GM10266 (cell line): ENCODE data around the gene SAMHD1.
"Not testable (repeated sequence)": the region's sequence is repeated elsewhere in the genome, so short reads cannot be mapped to it uniquely, and the experiment has no call there.

Source experiments
- DNase-seq: peaks from one replicate; pipeline ENCODE4 v3.0.0; 2012; ENCODE audit errors: extremely low spot score
- CTCF ChIP-seq: IDR thresholded peaks from 2 replicates; pipeline ENCODE4 v1.5.1; 2012; ENCODE audit warnings: mild to moderate bottlenecking, low read depth; ENCODE audit not compliant: control insufficient read depth, insufficient read depth; ENCODE audit errors: missing control alignments

SAMHD1 gene

DNA sequence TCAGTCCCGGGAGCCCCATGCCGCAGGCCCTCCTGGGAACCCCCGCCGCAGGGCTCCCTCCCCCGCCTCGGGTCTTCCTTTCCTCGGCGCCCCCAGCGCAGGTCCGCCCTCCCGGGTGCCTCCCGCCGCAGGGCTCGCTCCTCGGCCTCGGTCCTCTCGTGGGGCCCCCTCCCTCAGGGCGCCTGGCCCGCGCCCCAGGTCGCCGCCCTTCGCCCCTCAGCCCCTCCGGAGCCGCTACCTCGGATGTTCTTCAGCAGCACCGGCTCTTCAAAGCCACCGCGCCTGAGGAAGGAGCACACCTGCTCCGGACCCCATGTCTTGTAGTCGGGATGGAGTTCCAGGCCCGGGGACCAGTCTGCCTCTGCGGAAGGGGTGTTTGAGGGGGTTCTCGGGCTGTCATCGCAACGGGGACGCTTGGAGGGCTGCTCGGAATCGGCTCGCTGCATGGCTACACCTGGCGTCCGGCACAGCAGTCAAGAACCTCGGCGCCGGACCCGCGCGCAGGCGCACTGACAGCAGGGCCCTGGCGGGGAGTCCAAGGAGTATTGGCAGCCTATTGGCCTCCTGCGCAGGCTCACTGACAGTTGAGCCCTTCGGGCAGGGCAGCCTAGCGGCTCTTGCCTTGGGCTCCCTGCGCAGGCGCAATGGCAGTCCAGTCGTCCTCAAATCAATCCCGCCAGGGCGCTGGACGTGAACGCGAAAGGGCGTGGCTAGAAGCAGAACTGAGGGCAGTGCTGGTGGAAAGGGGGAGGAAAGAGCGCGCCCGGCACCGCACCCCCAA is at the start of gene SAMHD1:
SAMHD1 (minus strand) TSS at position 511 of the 781 bp plus-strand sequence; CDS start at position 446, 65 bp downstream.
- no peak for TF ChIP-seq CTCF
- DNase-seq = peak; percentile 99

- not testable (repeated sequence) for DNase-seq
These were observed 48.7 kb upstream of the SAMHD1 start for GRCh38 chr20:37000171-37000570.

GRCh38 chr20:36998652-36999051 is 47.1 kb upstream of the SAMHD1 start:
- TF ChIP-seq CTCF = no peak
- DNase-seq = no peak

DNA sequence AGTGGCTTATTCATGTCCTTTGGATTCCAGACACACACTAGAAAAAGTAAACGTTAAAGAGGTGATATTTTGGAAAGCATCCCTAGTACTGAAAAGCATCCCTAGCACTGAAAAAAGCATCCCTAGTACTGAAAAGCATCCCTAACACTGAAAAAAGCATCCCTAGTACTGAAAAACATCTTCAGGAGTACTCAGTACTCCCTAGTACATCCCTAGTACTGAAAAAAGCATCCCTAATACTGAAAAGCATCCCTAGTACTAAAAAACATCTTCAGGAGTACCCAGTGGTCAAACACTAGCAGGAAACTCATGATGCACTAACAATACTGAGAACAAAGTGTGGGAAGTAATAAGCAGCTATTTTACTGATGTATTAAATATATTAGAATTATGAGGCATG is 45.6 kb upstream of the SAMHD1 start:
- peak; percentile 3 for DNase-seq
- TF ChIP-seq CTCF = no peak

GRCh38 chr20:36994221-36994620 is 42.7 kb upstream of the SAMHD1 start:
- not testable (repeated sequence) for DNase-seq

DNA sequence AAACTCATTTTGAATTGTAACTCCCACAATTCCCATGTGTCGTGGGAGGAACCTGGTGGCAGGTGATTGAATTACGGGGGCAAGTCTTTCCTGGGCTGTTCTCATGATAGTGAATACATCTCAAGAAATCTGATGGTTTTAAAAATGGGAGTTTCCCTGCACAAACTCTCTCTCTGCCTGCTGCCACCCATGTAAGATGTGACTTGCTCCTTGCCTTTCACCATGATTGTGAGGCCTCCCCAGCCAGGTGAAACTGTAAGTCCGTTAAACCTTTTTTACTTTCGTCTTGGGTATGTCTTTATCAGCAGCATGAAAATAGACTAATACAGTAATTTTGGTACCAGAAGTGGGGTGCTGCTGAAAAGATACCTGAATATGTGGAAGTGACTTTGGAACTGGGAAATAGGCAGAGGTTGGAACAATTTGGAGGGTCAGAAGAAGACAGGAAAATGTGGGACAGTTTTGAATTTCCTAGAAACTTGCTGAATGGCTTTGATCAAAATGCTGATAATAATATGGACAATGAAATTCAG is 41.4 kb upstream of the SAMHD1 start:
- no peak for DNase-seq

DNA sequence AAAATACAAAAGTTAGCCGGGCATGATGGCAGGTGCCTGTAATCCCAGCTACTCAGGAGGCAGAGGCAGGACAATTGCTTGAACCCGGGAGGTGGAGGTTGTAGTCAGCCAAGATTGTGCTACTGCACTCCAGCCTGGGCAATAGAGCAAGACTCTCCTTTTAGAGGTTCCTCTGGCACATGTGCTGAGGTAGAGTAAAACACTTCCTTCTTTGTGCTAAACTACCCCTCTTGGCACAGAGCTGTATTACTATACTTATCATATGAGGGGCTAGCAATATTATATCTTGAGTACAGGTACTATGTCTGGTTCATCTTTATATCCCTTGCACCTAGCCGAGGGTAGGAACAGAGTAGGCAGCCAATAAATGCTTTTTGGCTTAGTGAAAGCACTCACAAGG is 40.2 kb upstream of the SAMHD1 start:
- no peak for DNase-seq

More for the DNA sequence above, 41.4 kb upstream of the SAMHD1 start:
- TF ChIP-seq CTCF = no peak

More for the DNA sequence above, 40.2 kb upstream of the SAMHD1 start:
- no peak for TF ChIP-seq CTCF
